ENCODE measurements around the gene TCAF1.

DNA sequence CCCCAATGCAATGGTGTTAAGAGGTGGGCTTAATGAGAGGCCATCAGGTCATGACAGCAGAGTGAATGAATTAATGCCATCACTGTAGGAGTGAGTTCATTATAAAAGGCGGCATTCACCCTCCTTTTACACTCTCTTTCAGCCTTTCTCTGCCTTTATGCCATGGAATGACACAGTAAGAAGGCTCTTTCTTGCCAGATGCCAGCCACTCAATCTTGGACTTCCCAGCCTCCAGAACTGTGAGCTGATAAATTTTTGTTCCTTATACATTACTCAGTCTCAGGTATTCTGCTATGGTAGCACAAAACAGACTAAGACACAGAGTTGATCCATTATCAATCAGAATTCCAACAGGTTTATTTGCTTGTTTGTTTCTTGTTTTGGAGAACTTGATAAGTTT, 3.2 kb downstream of the TCAF1 start:
- TF ChIP-seq, protein P1, sequence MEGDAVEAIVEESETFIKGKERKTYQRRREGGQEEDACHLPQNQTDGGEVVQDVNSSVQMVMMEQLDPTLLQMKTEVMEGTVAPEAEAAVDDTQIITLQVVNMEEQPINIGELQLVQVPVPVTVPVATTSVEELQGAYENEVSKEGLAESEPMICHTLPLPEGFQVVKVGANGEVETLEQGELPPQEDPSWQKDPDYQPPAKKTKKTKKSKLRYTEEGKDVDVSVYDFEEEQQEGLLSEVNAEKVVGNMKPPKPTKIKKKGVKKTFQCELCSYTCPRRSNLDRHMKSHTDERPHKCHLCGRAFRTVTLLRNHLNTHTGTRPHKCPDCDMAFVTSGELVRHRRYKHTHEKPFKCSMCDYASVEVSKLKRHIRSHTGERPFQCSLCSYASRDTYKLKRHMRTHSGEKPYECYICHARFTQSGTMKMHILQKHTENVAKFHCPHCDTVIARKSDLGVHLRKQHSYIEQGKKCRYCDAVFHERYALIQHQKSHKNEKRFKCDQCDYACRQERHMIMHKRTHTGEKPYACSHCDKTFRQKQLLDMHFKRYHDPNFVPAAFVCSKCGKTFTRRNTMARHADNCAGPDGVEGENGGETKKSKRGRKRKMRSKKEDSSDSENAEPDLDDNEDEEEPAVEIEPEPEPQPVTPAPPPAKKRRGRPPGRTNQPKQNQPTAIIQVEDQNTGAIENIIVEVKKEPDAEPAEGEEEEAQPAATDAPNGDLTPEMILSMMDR (IDR thresholded peaks at IDR 0.05; ENCODE audit: borderline replicate concordance, extremely low read depth, low read length, poor library complexity, severe bottlenecking): no peak
- no peak for TF ChIP-seq EZH2 (IDR thresholded peaks at IDR 0.05; ENCODE audit: borderline replicate concordance, low read depth, low read length, severe bottlenecking)
